Mesodermal cell (in vitro differentiated cells): Measurements from ENCODE around the gene SLC43A2.

Experiments
- H3K27ac ChIP-seq: 2 replicates; pipeline ENCODE4 v1.7.0; 2013; ENCODE audit warnings: mild to moderate bottlenecking, low read depth, low read length, moderate library complexity; ENCODE audit not compliant: severe bottlenecking
- H3K36me3 ChIP-seq: 2 replicates; pipeline ENCODE4 v1.7.1; 2013; ENCODE audit warnings: mild to moderate bottlenecking, low read length, moderate library complexity; ENCODE audit not compliant: control insufficient read depth, insufficient read depth
- H3K4me1 ChIP-seq: one replicate; pipeline ENCODE4 v1.7.1; 2013; ENCODE audit warnings: mild to moderate bottlenecking, low read length; ENCODE audit not compliant: insufficient read depth, control insufficient read depth, poor library complexity, severe bottlenecking
- H3K4me3 ChIP-seq: 2 replicates; pipeline ENCODE4 v1.7.0; 2013; ENCODE audit warnings: low read length, control low read depth, mild to moderate bottlenecking; ENCODE audit not compliant: insufficient read depth, poor library complexity, severe bottlenecking; ENCODE audit errors: extremely low read depth
- H3K9me3 ChIP-seq: 2 replicates; pipeline ENCODE4 v1.7.1; 2013; ENCODE audit warnings: mild to moderate bottlenecking, low read length, moderate library complexity; ENCODE audit not compliant: control insufficient read depth
- whole genome bisulfite sequencing, 2 experiments: methylation state at CpG; one replicate each; pipeline ENCODE4 v1.1.5; 2013; ENCODE audit warnings: missing lambda C conversion rate in 2 of 2; ENCODE audit not compliant: insufficient coverage in 2 of 2; 5-methylcytosine and 5-hydroxymethylcytosine counted together

The SLC43A2 gene

GRCh38 chr17:1643293-1643998 lies 14.8 kb upstream of the SLC43A2 start:
- Histone ChIP-seq H3K27ac (no peak overlapping the region), H3K4me3 (peak overlapping the region; percentile 28), H3K36me3 (no peaks in the 10 kb centered on the region), H3K9me3 (no peaks in the 10 kb centered on the region), H3K4me1 (peaks cover 61% of the 10 kb centered on the region)
- WGBS, 2 experiments: 6 to 7% methylated on average over 48 to 64 of the region's 90 CpGs

- Histone ChIP-seq H3K4me1 (peaks cover 43% of the 10 kb centered on the region), H3K36me3 (peaks cover 3% of the 10 kb centered on the region), H3K27ac (no peak overlapping the region), H3K9me3 (no peaks in the 10 kb centered on the region), H3K4me3 (no peak overlapping the region)
- WGBS, 2 experiments: 84 to 87% methylated on average over 9 to 10 of the region's 12 CpGs
Measured at GRCh38 chr17:1641065-1641403, 12.4 kb upstream of the SLC43A2 start.

- Histone ChIP-seq H3K4me1 (peaks cover 37% of the 10 kb centered on the region), H3K9me3 (no peaks in the 10 kb centered on the region), H3K4me3 (no peak overlapping the region), H3K36me3 (peaks cover 3% of the 10 kb centered on the region), H3K27ac (no peak overlapping the region)
- 85 to 88% methylated on average over 12 to 18 of the region's 23 CpGs for WGBS, 2 experiments
Measured at GRCh38 chr17:1640329-1641064, 11.9 kb upstream of the SLC43A2 start.

- Histone ChIP-seq H3K4me1 (peaks cover 29% of the 10 kb centered on the region), H3K9me3 (no peaks in the 10 kb centered on the region), H3K36me3 (peaks cover 3% of the 10 kb centered on the region), H3K4me3 (no peak overlapping the region), H3K27ac (no peak overlapping the region)
- WGBS, 2 experiments: 80 to 93% methylated on average over 8 to 11 of the region's 11 CpGs
Measured at GRCh38 chr17:1639549-1640180, 11.0 kb upstream of the SLC43A2 start.

- H3K4me3 ChIP-seq: no peak overlapping the region
- no peaks in the 10 kb centered on the region for H3K9me3 ChIP-seq
- H3K27ac ChIP-seq: no peak overlapping the region
- 87 to 88% methylated on average over 14 to 16 of the region's 19 CpGs for WGBS, 2 experiments
- H3K4me1 ChIP-seq: peaks cover 20% of the 10 kb centered on the region
- peaks cover 3% of the 10 kb centered on the region for H3K36me3 ChIP-seq
Measured at GRCh38 chr17:1638624-1639300, 10.1 kb upstream of the SLC43A2 start.

GRCh38 chr17:1638171-1638590 lies 9.5 kb upstream of the SLC43A2 start:
- Histone ChIP-seq H3K27ac (no peak overlapping the region), H3K9me3 (no peaks in the 10 kb centered on the region), H3K4me3 (no peak overlapping the region), H3K36me3 (peaks cover 3% of the 10 kb centered on the region), H3K4me1 (peaks cover 20% of the 10 kb centered on the region)
- 81 to 83% methylated on average over 16 of the region's 17 CpGs for WGBS, 2 experiments

- H3K4me1 ChIP-seq: peaks cover 20% of the 10 kb centered on the region
- peaks cover 3% of the 10 kb centered on the region for H3K36me3 ChIP-seq
- H3K9me3 ChIP-seq: no peaks in the 10 kb centered on the region
- 86 to 87% methylated on average over 14 to 15 of the region's 15 CpGs for WGBS, 2 experiments
- H3K4me3 ChIP-seq: no peak overlapping the region
- H3K27ac ChIP-seq: no peak overlapping the region
Measured at GRCh38 chr17:1636732-1637285, 8.2 kb upstream of the SLC43A2 start.

GRCh38 chr17:1635675-1636465 lies 7.2 kb upstream of the SLC43A2 start:
- H3K27ac ChIP-seq: no peak overlapping the region
- peaks cover 3% of the 10 kb centered on the region for H3K36me3 ChIP-seq
- WGBS, 2 experiments: 82 to 90% methylated on average over 10 of the region's 10 CpGs
- H3K9me3 ChIP-seq: no peaks in the 10 kb centered on the region
- H3K4me1 ChIP-seq: peaks cover 17% of the 10 kb centered on the region
- H3K4me3 ChIP-seq: no peak overlapping the region

- Histone ChIP-seq H3K36me3 (peaks cover 3% of the 10 kb centered on the region), H3K27ac (no peak overlapping the region), H3K9me3 (no peaks in the 10 kb centered on the region), H3K4me1 (peaks cover 15% of the 10 kb centered on the region), H3K4me3 (no peak overlapping the region)
- WGBS, 2 experiments: 95 to 96% methylated on average over 28 to 45 of the region's 45 CpGs
Measured at GRCh38 chr17:1634841-1635650, 6.4 kb upstream of the SLC43A2 start.
